WI38 (cell line): ENCODE data around the gene PAX2.

ENCODE experiments used
- H3K4me3 ChIP-seq: 2 replicates; pipeline ENCODE4 v1.5.1; 2011; ENCODE audit warnings: low read depth, mild to moderate bottlenecking, control low read depth, low read length
- CTCF ChIP-seq: IDR thresholded peaks from 2 replicates; pipeline ENCODE4 v1.5.1; 2012; ENCODE audit warnings: low read depth, mild to moderate bottlenecking, control low read depth, low read length

The PAX2 gene

GRCh38 chr10:100709146-100710082 lies 36.0 kb upstream of the PAX2 start:
- no peak for TF ChIP-seq CTCF
- H3K4me3 ChIP-seq: no peak overlapping the region

- H3K4me3 ChIP-seq: no peak overlapping the region
These were observed 35.1 kb upstream of the PAX2 start for GRCh38 chr10:100710151-100710871.

GRCh38 chr10:100713049-100713858 lies 32.1 kb upstream of the PAX2 start:
- TF ChIP-seq CTCF: no peak
- no peak overlapping the region for H3K4me3 ChIP-seq

More at GRCh38 chr10:100710151-100710871, 35.1 kb upstream of the PAX2 start:
- TF ChIP-seq CTCF: no peak

GRCh38 chr10:100713859-100714565 lies 31.4 kb upstream of the PAX2 start:
- no peak for TF ChIP-seq CTCF
- H3K4me3 ChIP-seq: no peak overlapping the region

GRCh38 chr10:100714566-100714950 lies 30.8 kb upstream of the PAX2 start:
- TF ChIP-seq CTCF: no peak
- H3K4me3 ChIP-seq: no peak overlapping the region

- TF ChIP-seq CTCF: no peak
- no peak overlapping the region for H3K4me3 ChIP-seq
These were observed 30.3 kb upstream of the PAX2 start for GRCh38 chr10:100715101-100715444.
